B cell (primary cell): ENCODE results near the gene TNFRSF12A. TPM values are rescaled to one million over a fixed set of nuclear protein-coding genes. Genes with fewer than 3 reads are reported as not detected.

ENCODE experiments used
- ATAC-seq: fragments of 200-7000 bp; cut with Tn5 transposase; one replicate; pipeline ENCODE4 v1.10.0; 2021; ENCODE audit warnings: low read depth, mild to moderate bottlenecking, moderate number of reproducible peaks, moderate library complexity
- CTCF ChIA-PET: fragments of 350-600 bp; sonication (Branson Sonifier 250); formaldehyde crosslinking; loops from one replicate; lab custom pipeline; 2021; ENCODE audit warnings: antibody characterized with exemption, inconsistent platforms; lab: Charles Lee
- POLR2A ChIA-PET: fragments of 350-600 bp; sonication (Branson Sonifier 250); formaldehyde crosslinking; loops from one replicate; lab custom pipeline; 2021; ENCODE audit warnings: antibody characterized with exemption; lab: Charles Lee
- DNase-seq: peaks from one replicate; pipeline ENCODE4 v3.0.0; 2013
- H2AFZ ChIP-seq: 2 replicates; pipeline ENCODE4 v1.6.1; 2012; ENCODE audit warnings: mild to moderate bottlenecking, low read depth, low read length; ENCODE audit not compliant: insufficient read depth, poor library complexity, severe bottlenecking
- H3K27ac ChIP-seq, 2 donors: 1 replicate in 1 of 2; 2 replicates in 1 of 2; pipeline ENCODE4 v1.5.1; 2012 to 2013; ENCODE audit warnings: low read length in 2 of 2, mild to moderate bottlenecking in 2 of 2, moderate library complexity in 1 of 2
- H3K27me3 ChIP-seq, 4 experiments: fragments of 200-600 bp in 1 of 4; sonication (generic) in 1 of 4; replicated peaks in 1 of 4; 1 replicate in 2 of 4; 2 replicates in 2 of 4; pipeline versions ENCODE4 v1.6.1 to v1.7.0; 2013 to 2016; ENCODE audit warnings: low read length in 3 of 4, mild to moderate bottlenecking in 2 of 4, mixed read lengths in 1 of 4, moderate library complexity in 1 of 4; ENCODE audit not compliant: insufficient read depth in 4 of 4, control insufficient read depth in 3 of 4; ENCODE audit errors: control extremely low read depth in 1 of 4
- H3K36me3 ChIP-seq, 2 experiments: replicated peaks in 1 of 2; 1 replicate in 1 of 2; 2 replicates in 1 of 2; pipeline versions ENCODE4 v1.6.1 to v1.7.1; 2013; ENCODE audit warnings: low read length in 1 of 2; ENCODE audit not compliant: insufficient read depth in 2 of 2, control insufficient read depth in 1 of 2; ENCODE audit errors: control extremely low read depth in 1 of 2, extremely low read depth in 1 of 2
- H3K4me1 ChIP-seq, 2 donors: fragments of 200-600 bp in 1 of 2; sonication (generic) in 1 of 2; 1 replicate in 1 of 2; 2 replicates in 1 of 2; pipeline versions ENCODE4 v1.5.1 to v1.6.1; 2013 to 2017; ENCODE audit warnings: low read length in 2 of 2; ENCODE audit not compliant: control insufficient read depth in 2 of 2, insufficient read depth in 2 of 2
- H3K4me2 ChIP-seq: replicated peaks from 2 replicates; pipeline ENCODE3; 2012; ENCODE audit warnings: mild to moderate bottlenecking, low read depth, low read length; ENCODE audit not compliant: poor library complexity, severe bottlenecking
- H3K4me3 ChIP-seq, 5 experiments: fragments of 200-600 bp in 1 of 5; sonication (generic) in 1 of 5; 1 replicate in 3 of 5; 2 replicates in 2 of 5; pipeline versions ENCODE4 v1.5.1 to v1.7.0; 2011 to 2016; ENCODE audit warnings: low read length in 4 of 5, mild to moderate bottlenecking in 4 of 5, low read depth in 2 of 5, control low read depth in 1 of 5, moderate library complexity in 1 of 5; ENCODE audit not compliant: insufficient read depth in 1 of 5; ENCODE audit errors: control extremely low read depth in 1 of 5, extremely low read depth in 1 of 5
- H3K79me2 ChIP-seq: fragments of 200-600 bp; sonication (generic); one replicate; pipeline ENCODE4 v1.6.0; 2016; ENCODE audit warnings: low read length; ENCODE audit not compliant: control insufficient read depth, insufficient read depth
- H3K9ac ChIP-seq: fragments of 200-600 bp; sonication (generic); 2 replicates; pipeline ENCODE4 v1.6.1; 2017; ENCODE audit warnings: mild to moderate bottlenecking, low read length, moderate library complexity
- H3K9me3 ChIP-seq, 3 donors: one replicate each; pipeline versions ENCODE4 v1.6.1 to v1.7.1; 2013; ENCODE audit warnings: low read length in 2 of 3; ENCODE audit not compliant: control insufficient read depth in 2 of 3, insufficient read depth in 1 of 3; ENCODE audit errors: control extremely low read depth in 1 of 3
- H4K20me1 ChIP-seq: 2 replicates; pipeline ENCODE4 v1.6.0; 2012; ENCODE audit warnings: mild to moderate bottlenecking, low read length; ENCODE audit not compliant: insufficient read depth, control insufficient read depth, poor library complexity, severe bottlenecking
- H3K27ac Mint-ChIP-seq: one replicate; pipeline ENCODE4 v1.8.0; 2021; ENCODE audit warnings: mixed read lengths
- H3K27me3 Mint-ChIP-seq: one replicate; pipeline ENCODE4 v1.8.0; 2021; ENCODE audit warnings: mixed read lengths
- H3K4me1 Mint-ChIP-seq: one replicate; pipeline ENCODE4 v1.8.0; 2021; ENCODE audit warnings: mixed read lengths
- H3K4me3 Mint-ChIP-seq: one replicate; pipeline ENCODE4 v1.8.0; 2021; ENCODE audit warnings: mixed read lengths
- H3K9me3 Mint-ChIP-seq: one replicate; pipeline ENCODE4 v1.8.0; 2022; ENCODE audit warnings: mixed read lengths; ENCODE audit not compliant: insufficient read depth
- CTCF ChIP-seq: fragments of 200-600 bp; IDR thresholded peaks from one replicate; pipeline ENCODE4 v1.8.0; 2022; ENCODE audit warnings: antibody characterized with exemption, mild to moderate bottlenecking
- EZH2 ChIP-seq: IDR thresholded peaks from 2 replicates; pipeline ENCODE4 v1.6.1; 2012; ENCODE audit warnings: borderline replicate concordance, low read depth, mild to moderate bottlenecking, moderate library complexity, low read length; ENCODE audit not compliant: insufficient read depth, poor library complexity, severe bottlenecking
- WGBS: methylation state at CpG from one replicate; pipeline ENCODE4 v1.1.5; 2013; ENCODE audit warnings: missing lambda C conversion rate; ENCODE audit not compliant: insufficient coverage; 5-methylcytosine and 5-hydroxymethylcytosine counted together
- intact Hi-C: fragments of 100-400 bp; cut with micrococcal nuclease; formaldehyde crosslinking; loops from one replicate; pipeline ENCODE4 v1.10.0; 2022
- polyA plus RNA-seq: library from polyadenylated mRNA; depleted of rRNA; stranded (reverse); fragments of >200 nt; gene quantifications from 2 replicates; pipeline ENCODE4 v1.2.3, GENCODE V29; 2012
- total RNA-seq, 2 donors: library from RNA; stranded (reverse); fragments of 120-200 nt in 1 of 2; gene quantifications; 1 replicate in 1 of 2; 2 replicates in 1 of 2; pipeline versions ENCODE4 v1.2.3 to v1.2.4, GENCODE V29; 2013 to 2022

TNFRSF12A gene
- total and polyA plus RNA-seq, 2 donors (not counting 1 experiment from before 2014, with no cell fraction given) = 0.61 to 1.3 TPM

GRCh38 chr16:3028716-3029319, 8.7 kb downstream of the TNFRSF12A start:
- Histone ChIP-seq H3K4me1 (peaks cover 30 to 31% of the 10 kb centered on the region in 2 donors), H3K9me3 (peaks cover 0 to 17% (median 0%) of the 10 kb centered on the region in 3 donors), H3K36me3 (peaks cover 0 to 18% of the 10 kb centered on the region in 2 experiments), H3K4me3 (no peak overlapping the region), H3K27me3 (peaks cover 0 to 54% (median 24%) of the 10 kb centered on the region in 4 experiments), H3K4me2 (peak overlapping the region; percentile 72), H3K27ac (no peak overlapping the region), H3K79me2 (peaks cover 15% of the 10 kb centered on the region), H3K9ac (no peak overlapping the region), H2AFZ (no peak overlapping the region), H4K20me1 (peaks cover 47% of the 10 kb centered on the region)
- DNase-seq = no peak
- intact Hi-C loops = loop anchor here (1.0 to 10.0 kb wide), 4 partner anchors 9 to 1724 kb away; partner anchors contain the start of genes TNFRSF12A, UBE2I and ZNF263
- ATAC-seq = no peak
- 39% methylated on average over 11 of the region's 15 CpGs for WGBS
- H3K27me3 Mint-ChIP-seq = peaks cover 33% of the 10 kb centered on the region
- H3K9me3 Mint-ChIP-seq = no peaks in the 10 kb centered on the region
- H3K4me3 Mint-ChIP-seq = no peak overlapping the region
- no peak overlapping the region for H3K27ac Mint-ChIP-seq
- POLR2A ChIA-PET = interaction anchor here (0.6 to 2.3 kb wide), 10 partner anchors 17 to 1058 kb away, joined by 3 to 10 read pairs (median 4); no protein-coding TSS in a partner anchor
- CTCF ChIA-PET = interaction anchor here (0.7 to 8.9 kb wide), 20 partner anchors 9 to 146 kb away, joined by 3 to 213 read pairs (median 4); partner anchors contain the start of genes FLYWCH2, PKMYT1, TNFRSF12A and ZNF213
- TF ChIP-seq CTCF (no peak), EZH2 (no peak)
- peaks cover 26% of the 10 kb centered on the region for H3K4me1 Mint-ChIP-seq
